Stimulated activated CD4-positive, alpha-beta T cell treated with anti-CD3 and anti-CD28 coated beads, Interleukin-1b, Interleukin-23, amount 100 ng/mL, for 4 hours (primary cell): Measurements from ENCODE around the gene USP32.
"Not testable (repeated sequence)": the region's sequence is repeated elsewhere in the genome, so short reads cannot be mapped to it uniquely, and the experiment has no call there.

ENCODE experiments used
- DNase-seq, 2 donors: peaks; one replicate each; pipeline ENCODE4 v3.0.0-alpha.2; 2020; ENCODE audit warnings: low read depth in 2 of 2

USP32 gene

DNA sequence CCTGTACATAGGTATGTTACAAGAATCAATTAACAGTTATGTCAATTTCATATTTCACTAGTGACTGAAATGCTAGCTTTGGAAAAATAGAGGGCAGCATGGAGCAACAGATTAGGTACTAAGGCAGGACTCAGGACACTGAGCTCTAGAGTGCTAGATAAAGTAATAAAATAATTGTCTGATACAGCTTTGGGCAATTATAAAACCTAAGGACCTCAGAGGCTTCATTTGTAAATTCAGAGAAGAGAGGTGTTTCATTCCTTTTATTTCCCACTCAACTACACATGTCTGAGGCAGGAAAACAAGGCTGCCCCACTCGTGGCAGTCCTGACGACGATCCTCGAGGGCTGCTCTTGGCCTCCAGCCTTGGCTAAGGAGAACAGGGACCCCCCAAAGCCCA lies 160.7 kb downstream of the USP32 start:
- DNase-seq = no peak

DNA sequence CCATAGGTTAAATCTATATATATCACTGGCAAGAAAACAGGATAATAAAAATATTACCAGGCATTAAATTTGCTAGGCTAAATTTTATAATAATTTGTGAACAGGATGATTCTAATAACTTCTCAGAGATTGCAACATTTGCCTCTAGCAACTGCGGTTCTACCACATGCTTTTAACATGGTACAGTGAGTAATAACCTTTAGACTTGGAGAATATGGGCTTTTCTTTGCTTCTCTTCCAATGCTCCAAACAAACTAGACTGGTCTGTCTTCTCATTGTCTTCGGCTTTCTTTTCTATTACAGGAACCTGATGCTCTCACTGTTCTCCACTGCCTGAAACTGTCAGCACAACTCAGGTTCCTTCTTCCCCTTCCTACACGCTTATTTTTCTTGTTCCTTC lies 161.6 kb downstream of the USP32 start:
- DNase-seq = no peak

DNA sequence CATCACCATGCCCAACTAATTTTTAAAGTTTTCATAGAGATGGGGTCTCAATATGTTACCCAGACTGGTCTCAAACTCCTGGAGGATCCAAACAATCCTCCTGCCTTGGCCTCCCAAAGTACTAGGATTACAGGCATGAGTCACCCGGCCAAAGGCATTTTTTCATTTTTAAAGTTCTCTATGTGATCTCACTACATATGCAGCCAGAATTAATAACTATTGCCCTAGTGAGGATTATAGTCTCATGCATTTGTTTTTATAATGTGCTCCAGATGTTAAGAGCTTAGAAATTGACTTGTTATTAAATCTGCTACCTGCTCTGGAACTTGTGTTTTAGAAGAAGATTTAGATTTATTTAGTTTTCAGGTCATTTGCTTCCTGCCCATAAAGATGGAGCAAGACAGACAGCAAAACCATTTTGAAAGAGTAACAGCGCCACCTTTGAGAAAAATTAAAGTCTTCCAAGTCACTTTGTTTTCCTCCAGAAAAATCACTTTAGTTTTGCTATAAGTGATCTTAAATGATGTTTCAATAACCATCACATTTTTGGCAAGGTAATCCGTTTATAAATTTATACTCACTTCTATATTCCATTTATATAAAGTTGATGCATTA lies 162.6 kb downstream of the USP32 start:
- no peak for DNase-seq

DNA sequence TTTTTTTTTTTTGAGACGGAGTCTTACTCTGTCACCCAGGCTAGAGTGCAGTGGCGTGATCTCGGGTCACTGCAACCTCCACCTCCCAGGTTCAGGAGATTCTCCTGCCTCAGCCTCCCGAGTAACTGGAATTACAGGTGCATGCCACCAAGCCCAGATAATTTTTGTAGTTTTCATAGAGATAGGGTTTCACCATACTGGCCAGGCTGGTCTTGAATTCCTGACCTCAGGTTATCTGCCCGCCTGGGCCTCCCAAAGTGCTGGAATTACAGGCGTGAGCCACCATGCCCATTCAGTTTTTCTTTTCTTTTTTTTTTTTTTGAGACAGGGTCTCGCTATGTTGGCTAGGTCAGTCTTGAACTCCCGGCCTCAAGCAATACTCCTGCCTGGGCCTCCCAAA lies 164.7 kb downstream of the USP32 start:
- not testable (repeated sequence) for DNase-seq

DNA sequence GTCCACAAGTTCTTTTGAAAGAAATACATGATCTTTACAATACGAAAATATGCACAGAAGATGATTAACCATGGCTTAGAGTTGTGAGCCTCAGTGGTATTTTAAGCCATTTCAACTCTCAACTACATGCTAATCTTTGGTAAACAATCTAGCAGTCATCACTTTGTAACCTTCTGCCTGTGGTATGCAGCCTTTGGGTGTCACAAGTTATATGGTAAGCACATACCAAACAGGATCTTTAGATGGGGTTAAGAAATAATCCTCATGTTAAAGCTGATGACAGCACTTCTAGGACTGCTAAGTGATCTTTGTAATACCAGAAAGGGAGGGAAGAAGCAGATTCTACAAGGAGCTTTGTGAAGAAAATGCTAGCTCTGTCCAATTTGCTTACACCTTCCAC lies 167.9 kb downstream of the USP32 start:
- no peak for DNase-seq

DNA sequence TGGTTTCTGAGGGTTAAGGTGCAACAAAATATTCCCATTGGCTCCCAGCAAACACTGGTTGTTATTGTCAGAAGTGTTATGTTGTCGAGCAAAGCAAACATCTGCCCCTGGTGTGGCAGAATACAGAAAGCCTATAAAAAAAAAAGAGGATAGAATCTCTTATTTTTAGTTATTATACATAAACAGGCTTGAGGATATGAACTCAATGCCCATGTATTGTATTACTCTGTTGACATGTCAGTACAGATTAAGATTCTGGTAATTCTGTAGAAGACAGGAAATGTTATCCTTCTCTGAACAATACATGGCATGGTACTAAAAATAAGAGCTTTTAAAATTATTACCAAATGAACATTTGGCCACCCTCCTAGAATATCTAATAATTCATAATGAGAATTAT lies 168.5 kb downstream of the USP32 start:
- DNase-seq = no peak

DNA sequence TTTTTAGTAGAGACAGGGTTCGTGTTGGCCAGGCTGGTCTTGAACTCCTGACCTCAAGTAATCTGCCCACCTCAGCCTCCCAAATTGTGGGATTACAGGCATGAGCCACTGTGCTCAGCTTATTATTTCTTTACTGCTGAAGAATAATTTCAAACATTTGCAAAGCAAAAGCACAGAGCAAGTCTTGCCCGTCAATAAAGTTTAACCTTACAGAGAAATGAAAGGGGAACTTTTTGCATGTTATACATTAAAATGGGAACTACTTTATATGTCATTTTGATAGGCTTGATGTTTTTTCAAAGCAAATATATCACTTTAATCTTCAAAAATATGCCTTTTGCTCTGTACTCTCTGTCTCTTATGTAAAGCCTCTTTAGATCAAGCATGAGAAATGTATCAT lies 173.2 kb downstream of the USP32 start:
- not testable (repeated sequence) for DNase-seq

DNA sequence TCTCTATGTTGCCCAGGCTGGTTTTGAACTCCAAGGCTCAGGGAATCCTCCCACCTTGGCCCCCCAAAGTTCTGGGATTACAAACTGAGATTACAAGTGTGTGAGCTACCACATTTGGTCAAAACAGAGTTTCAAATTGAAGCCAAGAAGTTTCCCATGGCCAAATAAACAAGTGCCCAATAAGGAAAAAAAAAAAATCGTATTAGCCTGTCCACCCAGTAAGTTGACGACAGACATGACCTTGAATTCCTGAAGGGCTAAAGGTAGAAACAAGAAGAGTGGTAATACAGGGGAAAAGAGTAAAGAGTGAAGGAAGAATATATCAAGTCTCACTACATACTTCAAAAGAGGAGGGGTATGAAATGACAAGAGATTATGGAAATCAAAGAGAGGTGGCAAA lies 176.0 kb downstream of the USP32 start:
- DNase-seq = not testable (repeated sequence)

DNA sequence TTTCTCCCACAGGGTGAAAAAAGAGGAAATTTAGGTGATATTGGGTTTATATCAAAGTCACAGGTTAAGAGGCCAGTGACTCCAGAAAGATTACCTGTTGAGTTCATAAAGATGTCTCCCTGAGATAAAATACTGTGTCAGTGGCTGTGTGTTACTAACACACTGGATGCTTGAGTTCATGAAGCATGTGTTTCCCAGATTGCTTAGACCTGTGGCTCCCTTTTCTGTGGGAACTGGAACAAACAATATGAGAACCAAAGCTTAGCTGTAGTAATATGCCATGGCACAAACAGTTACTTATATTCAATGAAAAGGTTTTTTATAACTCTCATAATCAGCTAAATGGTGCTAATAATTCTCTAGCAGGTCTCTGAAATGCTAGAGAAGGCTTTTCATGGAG lies 180.7 kb downstream of the USP32 start:
- not testable (repeated sequence) for DNase-seq

DNA sequence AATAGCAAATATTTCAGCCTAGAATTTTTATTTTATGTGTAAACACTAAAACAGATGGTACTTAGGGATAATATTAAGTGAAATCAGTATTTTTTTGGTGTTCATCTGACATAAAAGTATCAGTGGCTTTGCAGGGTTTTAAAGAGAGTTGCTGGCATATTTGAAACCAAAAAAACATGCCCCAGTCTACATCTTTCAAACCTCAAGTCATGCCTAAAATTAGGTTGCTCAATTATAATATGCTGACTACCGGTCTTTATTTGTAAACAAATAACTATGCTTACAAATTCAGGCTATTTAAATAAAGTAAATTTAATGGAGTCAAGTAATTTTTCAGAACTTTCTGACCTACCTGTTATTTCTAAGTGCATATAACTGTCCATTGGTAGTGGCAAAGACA lies 183.6 kb downstream of the USP32 start:
- DNase-seq = not testable (repeated sequence)

DNA sequence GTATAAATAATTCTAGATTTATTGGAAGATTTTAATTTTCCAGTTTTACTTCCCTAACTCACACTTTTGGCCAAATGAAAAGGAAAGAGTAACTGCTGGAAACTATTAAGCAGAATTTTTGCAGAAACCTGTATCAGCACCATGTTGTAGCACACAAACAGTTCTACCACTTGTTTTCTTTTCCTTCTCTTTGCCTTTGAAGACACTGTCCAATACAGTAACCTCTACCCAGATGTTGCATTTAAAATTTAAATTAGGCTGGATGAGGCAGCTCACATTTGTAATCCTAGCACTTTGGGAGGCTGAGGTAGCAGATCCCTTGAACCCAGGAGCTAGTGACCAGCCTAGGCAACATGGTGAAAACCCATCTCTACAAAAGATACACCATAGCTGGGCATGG lies 186.2 kb downstream of the USP32 start:
- not testable (repeated sequence) for DNase-seq

DNA sequence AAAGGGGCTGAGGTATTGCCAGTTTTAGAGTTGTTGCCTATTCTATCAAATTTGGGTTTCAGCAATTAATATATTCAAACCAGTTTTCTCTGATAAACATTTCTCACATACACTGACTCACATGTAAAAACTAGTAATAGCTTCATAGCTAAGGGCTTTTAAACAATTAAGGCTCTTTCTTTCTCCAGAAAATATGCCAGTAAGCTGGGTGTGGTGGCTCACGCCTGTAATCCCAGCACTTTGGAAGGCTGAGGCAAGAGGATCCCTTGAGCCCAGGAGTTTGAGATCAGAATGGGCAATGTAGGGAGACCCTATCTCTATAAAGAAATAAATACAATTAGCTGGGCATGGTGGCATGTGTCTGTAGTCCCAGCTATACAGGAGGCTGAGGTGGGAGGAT lies 193.3 kb downstream of the USP32 start:
- not testable (repeated sequence) for DNase-seq

DNA sequence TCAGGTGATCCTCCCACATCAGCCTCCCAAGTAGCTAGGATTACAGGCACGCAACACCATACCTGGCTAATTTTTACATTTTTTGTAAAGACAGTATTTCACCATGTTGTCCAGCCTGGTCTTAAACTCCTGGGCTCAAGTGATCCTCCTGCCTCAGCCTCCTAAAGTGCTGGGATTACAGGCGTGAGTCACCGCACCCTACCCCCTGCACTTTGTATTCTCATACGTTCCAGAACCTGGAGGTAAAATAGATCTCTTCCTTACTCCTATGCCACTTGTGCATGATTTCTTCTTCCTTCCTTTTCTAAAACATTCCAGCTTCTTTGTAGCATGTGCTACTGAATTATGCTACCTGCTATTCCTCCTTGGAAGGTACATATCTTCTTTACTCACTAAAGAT lies 197.8 kb downstream of the USP32 start:
- DNase-seq = not testable (repeated sequence)

DNA sequence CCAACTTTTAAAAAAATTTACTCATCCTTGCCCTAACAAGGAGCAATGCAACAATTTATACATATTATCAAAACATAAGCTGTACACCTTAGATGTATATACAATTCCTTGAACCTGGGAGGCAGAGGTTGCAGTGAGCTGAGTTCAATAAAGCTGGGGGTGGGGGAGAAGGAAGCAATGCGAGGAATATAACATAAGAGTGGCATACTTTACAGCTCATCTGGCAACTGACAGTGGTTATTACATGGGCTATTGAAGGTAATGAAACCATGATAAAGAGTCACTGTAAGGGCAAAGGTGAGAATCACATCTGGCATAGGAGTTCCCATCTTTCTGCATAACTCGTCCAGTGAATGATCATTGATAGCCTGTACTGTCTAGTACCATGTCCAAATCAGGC lies 198.5 kb downstream of the USP32 start:
- no peak for DNase-seq

DNA sequence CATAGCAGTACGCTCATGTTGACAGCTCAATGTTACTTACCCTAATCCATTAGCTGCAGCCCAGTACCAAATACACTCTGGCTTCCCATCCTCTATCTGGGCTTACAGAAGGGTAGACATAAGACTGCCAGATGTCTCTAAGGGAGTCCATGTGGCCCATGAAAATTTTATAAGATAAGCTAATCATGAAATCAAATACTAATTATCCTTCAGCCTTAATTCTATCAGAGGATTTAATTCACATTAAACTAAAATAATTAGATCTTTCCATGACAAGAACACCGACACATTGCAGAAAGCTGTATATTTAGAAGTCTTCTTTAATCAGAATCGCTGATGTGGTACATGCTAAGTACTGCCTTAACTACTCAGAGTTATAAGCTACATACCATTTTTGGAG lies 198.9 kb downstream of the USP32 start:
- DNase-seq = not testable (repeated sequence)

DNA sequence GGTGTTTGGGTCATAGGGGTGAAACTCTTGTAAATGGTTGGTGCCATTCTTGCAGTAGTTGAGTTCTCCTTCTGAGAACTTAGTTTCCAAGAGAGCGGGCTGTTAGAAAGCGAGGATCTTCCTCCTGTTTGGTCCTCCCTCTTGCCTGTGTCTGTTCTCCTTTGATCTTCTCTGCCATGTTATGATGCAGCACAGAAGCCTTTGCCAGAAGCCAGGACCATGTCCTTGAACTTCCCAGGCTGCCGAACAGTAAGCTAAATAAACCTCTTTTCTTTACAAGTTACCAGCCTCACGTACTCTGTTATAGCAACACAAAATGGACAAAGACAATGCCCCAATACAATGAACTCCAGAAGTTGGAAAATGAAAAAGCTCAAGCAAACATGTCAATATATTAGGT lies 201.9 kb downstream of the USP32 start:
- DNase-seq = not testable (repeated sequence)

DNA sequence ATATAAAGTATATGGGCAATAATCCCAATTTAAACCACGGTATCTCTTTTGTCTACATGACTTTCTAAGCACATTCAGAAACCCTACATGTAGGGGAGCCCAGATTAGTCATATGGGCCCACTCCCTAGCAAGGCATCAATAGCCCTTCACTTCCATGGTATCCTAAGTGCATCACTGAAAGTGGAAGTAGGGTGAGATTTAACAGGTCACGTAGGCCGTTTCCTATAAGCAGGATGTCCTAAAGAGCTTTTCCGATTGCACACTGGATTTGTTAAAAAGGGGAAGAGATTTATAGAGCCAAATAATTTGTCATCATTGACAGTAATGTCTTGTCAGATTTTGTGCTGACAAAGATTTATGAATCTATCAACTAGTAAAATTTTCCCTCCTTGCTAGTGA lies 203.2 kb downstream of the USP32 start:
- no peak for DNase-seq

DNA sequence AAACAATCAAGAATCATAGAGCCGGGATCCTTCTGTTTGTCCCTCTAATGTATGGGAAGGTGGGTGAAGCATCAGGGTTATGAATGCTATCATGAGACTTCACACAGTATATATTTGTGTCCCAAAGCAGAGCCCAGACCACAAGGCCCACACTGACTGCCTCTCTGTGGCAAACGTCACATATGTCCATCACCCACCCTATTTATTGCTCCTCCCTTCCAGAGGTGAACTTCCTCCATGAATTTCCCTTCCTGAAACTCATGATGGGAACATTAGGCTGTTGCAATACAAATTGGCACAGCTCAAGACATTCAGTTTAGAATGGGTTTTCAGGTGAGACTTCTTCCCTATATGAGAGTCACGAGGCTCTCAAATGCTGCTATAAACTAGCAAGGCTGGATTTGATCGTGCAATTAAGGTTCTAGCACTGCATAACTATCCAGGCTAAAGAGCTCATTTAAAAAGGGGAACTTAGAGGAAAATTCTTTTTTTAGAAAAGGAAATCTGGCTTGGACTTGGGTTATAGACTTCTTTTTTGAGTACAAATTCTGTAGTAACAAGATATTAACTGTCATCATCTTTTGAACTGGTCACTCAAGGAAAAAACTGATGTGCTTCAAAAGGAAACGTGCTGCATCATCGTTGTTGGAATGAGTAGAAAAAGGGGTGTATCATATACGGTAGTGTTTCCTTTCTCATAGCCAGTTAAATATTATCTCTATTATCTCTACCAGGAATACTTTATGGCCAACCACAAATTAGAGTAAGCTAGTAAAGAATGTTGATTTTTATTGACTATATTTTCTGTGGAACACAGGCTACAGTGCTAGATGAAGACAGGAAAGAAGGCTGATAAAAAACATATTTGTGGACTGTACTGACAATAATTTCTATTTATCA lies 204.8 kb downstream of the USP32 start:
- not testable (repeated sequence) for DNase-seq

DNA sequence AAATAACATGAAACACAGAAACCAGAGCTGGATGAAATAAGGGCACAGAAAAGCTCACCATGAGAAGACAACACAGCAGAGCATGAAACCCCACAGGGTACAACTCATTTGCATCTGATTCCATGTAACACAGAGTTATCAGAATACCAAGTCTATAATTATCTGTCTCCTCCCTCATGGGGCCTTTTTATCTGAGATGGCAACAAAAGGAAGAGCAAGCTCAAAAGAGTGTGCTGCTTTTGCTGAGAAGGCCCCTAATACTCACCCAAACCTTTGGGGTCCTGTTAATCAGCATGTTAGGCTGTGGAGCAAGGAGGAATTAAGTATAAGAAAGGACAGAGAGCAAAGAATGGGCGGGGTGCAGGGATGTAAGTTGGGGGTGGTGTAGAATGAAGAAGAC lies 205.6 kb downstream of the USP32 start:
- DNase-seq = not testable (repeated sequence)

DNA sequence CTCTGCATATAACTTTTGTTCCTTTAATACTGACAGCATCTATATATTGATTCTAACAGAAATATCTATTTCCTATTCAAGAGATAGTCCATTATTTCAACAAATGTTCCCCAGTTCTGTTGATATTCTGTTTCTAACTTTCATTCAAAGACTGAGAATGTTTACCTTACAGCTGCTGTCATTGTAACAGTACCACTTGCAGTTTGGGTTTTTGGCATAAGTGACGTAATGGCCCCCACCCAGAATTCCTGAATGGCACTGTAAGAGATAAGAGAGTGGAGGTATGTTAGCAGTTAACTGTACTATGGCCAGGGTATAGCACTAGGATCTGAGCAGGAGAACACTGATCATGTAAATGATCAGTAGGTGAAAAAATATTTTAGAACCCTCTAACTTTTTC lies 211.6 kb downstream of the USP32 start:
- DNase-seq = not testable (repeated sequence)

DNA sequence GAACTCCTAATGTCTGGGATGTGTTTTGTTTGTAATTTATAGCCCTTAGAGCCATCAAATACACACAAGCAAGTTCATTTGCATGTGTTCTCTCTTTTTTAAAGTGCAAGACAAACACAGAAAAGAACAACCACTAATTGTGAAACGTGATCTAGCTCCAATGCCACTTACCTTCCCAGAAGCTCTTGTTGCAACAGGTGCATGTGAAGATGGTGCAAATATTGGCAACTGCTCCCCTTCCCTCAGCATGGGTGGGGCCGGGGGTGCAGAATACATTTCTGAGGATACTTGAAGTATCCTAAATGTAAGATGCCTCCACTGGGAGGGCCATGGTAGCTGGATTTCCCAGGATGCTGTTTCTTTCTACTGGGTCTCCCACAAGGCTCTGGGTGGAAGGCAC lies 213.8 kb downstream of the USP32 start:
- DNase-seq = not testable (repeated sequence)

DNA sequence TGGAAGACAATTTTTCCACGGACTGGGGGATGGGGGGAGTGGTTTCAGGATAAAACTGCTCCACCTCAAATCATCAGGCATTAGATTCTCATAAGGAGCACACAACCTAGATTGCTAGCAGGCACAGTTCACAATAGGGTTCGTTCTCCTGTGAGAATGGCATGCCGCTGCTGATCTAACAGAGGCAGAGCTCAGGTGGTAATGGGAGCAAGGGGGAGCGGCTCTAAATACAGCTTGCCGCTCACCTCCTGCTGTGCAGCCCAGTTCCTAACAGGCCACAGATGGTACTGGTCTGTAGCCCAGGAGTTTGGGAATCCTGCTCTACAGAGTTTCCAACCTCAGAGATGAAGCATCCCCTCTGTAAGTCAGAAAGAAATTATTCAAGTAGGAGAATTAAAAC lies 215.2 kb downstream of the USP32 start:
- DNase-seq = not testable (repeated sequence)

DNA sequence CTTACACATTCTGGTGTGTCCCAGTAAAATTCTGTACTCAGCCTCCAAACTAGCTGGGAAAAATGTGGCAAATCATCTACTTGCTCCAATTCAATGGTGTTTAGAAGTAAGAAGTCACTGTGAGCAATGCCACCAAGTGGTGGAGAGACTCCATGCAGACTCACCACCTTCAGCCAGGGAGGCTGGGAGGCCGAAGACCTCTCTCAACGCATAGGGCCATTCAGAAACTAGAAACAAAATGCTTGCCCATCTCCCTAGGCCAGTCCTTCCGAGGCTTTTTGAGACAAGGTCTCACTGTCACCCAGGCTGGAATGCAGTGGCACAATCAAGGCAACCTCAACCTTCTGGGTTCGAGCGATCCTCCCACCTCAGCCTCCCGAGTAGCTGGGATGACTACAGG lies 217.2 kb downstream of the USP32 start:
- DNase-seq = not testable (repeated sequence)
